ENCODE measurements around the gene KCND2.

Gene KCND2

GRCh38 chr7:120260111-120260510, 12.9 kb upstream of the KCND2 start:
- H3K4me3 ChIP-seq (ENCODE audit: low read length in 2 of 2): no peak overlapping the region
- H3K27me3 ChIP-seq (ENCODE audit: control insufficient read depth in 2 of 2, insufficient read depth in 2 of 2, low read length in 2 of 2): no peaks in the 10 kb centered on the region
- H3K9ac ChIP-seq (ENCODE audit: low read depth in 1 of 2, low read length in 2 of 2): no peak overlapping the region
- H3K27ac ChIP-seq (ENCODE audit: low read depth in 2 of 2, low read length in 2 of 2): no peak overlapping the region
- H3K36me3 ChIP-seq (ENCODE audit: control insufficient read depth in 2 of 2, insufficient read depth in 2 of 2, low read length in 2 of 2): no peaks in the 10 kb centered on the region
- no peaks in the 10 kb centered on the region for H3K4me1 ChIP-seq (ENCODE audit: control insufficient read depth in 2 of 2, insufficient read depth in 2 of 2, low read length in 2 of 2)
- no peaks in the 10 kb centered on the region for H3K9me3 ChIP-seq (ENCODE audit: control insufficient read depth in 2 of 2, low read length in 2 of 2)

GRCh38 chr7:120272261-120272660, 714 bp upstream of the KCND2 start:
- Histone ChIP-seq H3K9me3 (ENCODE audit: control insufficient read depth in 2 of 2, low read length in 2 of 2) (no peaks in the 10 kb centered on the region), H3K9ac (ENCODE audit: low read depth in 1 of 2, low read length in 2 of 2) (no peak overlapping the region), H3K27me3 (ENCODE audit: control insufficient read depth in 2 of 2, insufficient read depth in 2 of 2, low read length in 2 of 2) (peaks cover 2 to 6% of the 10 kb centered on the region in 2 donors), H3K4me3 (ENCODE audit: low read length in 2 of 2) (peak overlapping the region; percentile 24 to 43), H3K4me1 (ENCODE audit: control insufficient read depth in 2 of 2, insufficient read depth in 2 of 2, low read length in 2 of 2) (no peaks in the 10 kb centered on the region), H3K36me3 (ENCODE audit: control insufficient read depth in 2 of 2, insufficient read depth in 2 of 2, low read length in 2 of 2) (no peaks in the 10 kb centered on the region), H3K27ac (ENCODE audit: low read depth in 2 of 2, low read length in 2 of 2) (no peak overlapping the region)

GRCh38 chr7:120273476-120273975, 551 bp downstream of the KCND2 start:
- H3K4me3 ChIP-seq (ENCODE audit: low read length in 2 of 2): peak overlapping the region in 1 of 2 donors; percentile 17
- peaks cover 2 to 6% of the 10 kb centered on the region in 2 donors for H3K27me3 ChIP-seq (ENCODE audit: control insufficient read depth in 2 of 2, insufficient read depth in 2 of 2, low read length in 2 of 2)
- no peak overlapping the region for H3K27ac ChIP-seq (ENCODE audit: low read depth in 2 of 2, low read length in 2 of 2)

GRCh38 chr7:120274482-120274881, 1.5 kb downstream of the KCND2 start:
- no peak overlapping the region for H3K9ac ChIP-seq (ENCODE audit: low read depth in 1 of 2, low read length in 2 of 2)
- no peaks in the 10 kb centered on the region for H3K9me3 ChIP-seq (ENCODE audit: control insufficient read depth in 2 of 2, low read length in 2 of 2)
- no peaks in the 10 kb centered on the region for H3K36me3 ChIP-seq (ENCODE audit: control insufficient read depth in 2 of 2, insufficient read depth in 2 of 2, low read length in 2 of 2)
- H3K27ac ChIP-seq (ENCODE audit: low read depth in 2 of 2, low read length in 2 of 2): no peak overlapping the region
- H3K27me3 ChIP-seq (ENCODE audit: control insufficient read depth in 2 of 2, insufficient read depth in 2 of 2, low read length in 2 of 2): peaks cover 2 to 6% of the 10 kb centered on the region in 2 donors
- H3K4me1 ChIP-seq (ENCODE audit: control insufficient read depth in 2 of 2, insufficient read depth in 2 of 2, low read length in 2 of 2): no peaks in the 10 kb centered on the region
- H3K4me3 ChIP-seq (ENCODE audit: low read length in 2 of 2): no peak overlapping the region

More at GRCh38 chr7:120273476-120273975, 551 bp downstream of the KCND2 start:
- Histone ChIP-seq H3K4me1 (ENCODE audit: control insufficient read depth in 2 of 2, insufficient read depth in 2 of 2, low read length in 2 of 2) (no peaks in the 10 kb centered on the region), H3K9ac (ENCODE audit: low read depth in 1 of 2, low read length in 2 of 2) (no peak overlapping the region), H3K9me3 (ENCODE audit: control insufficient read depth in 2 of 2, low read length in 2 of 2) (no peaks in the 10 kb centered on the region), H3K36me3 (ENCODE audit: control insufficient read depth in 2 of 2, insufficient read depth in 2 of 2, low read length in 2 of 2) (no peaks in the 10 kb centered on the region)

GRCh38 chr7:120274899-120275298, 1.9 kb downstream of the KCND2 start:
- no peak overlapping the region for H3K4me3 ChIP-seq (ENCODE audit: low read length in 2 of 2)
- H3K4me1 ChIP-seq (ENCODE audit: control insufficient read depth in 2 of 2, insufficient read depth in 2 of 2, low read length in 2 of 2): no peaks in the 10 kb centered on the region
- H3K27ac ChIP-seq (ENCODE audit: low read depth in 2 of 2, low read length in 2 of 2): no peak overlapping the region
- H3K27me3 ChIP-seq (ENCODE audit: control insufficient read depth in 2 of 2, insufficient read depth in 2 of 2, low read length in 2 of 2): peaks cover 2 to 6% of the 10 kb centered on the region in 2 donors
- H3K9ac ChIP-seq (ENCODE audit: low read depth in 1 of 2, low read length in 2 of 2): no peak overlapping the region
- no peaks in the 10 kb centered on the region for H3K36me3 ChIP-seq (ENCODE audit: control insufficient read depth in 2 of 2, insufficient read depth in 2 of 2, low read length in 2 of 2)
- no peaks in the 10 kb centered on the region for H3K9me3 ChIP-seq (ENCODE audit: control insufficient read depth in 2 of 2, low read length in 2 of 2)

- H3K9ac ChIP-seq (ENCODE audit: low read depth in 1 of 2, low read length in 2 of 2): no peak overlapping the region
Measured at GRCh38 chr7:120276720-120277119, 3.7 kb downstream of the KCND2 start.

GRCh38 chr7:120278773-120279172, 5.8 kb downstream of the KCND2 start:
- H3K4me3 ChIP-seq (ENCODE audit: low read length in 2 of 2): no peak overlapping the region

More at GRCh38 chr7:120276720-120277119, 3.7 kb downstream of the KCND2 start:
- H3K9me3 ChIP-seq (ENCODE audit: control insufficient read depth in 2 of 2, low read length in 2 of 2): no peaks in the 10 kb centered on the region
- no peak overlapping the region for H3K27ac ChIP-seq (ENCODE audit: low read depth in 2 of 2, low read length in 2 of 2)
- H3K27me3 ChIP-seq (ENCODE audit: control insufficient read depth in 2 of 2, insufficient read depth in 2 of 2, low read length in 2 of 2): peaks cover 2 to 6% of the 10 kb centered on the region in 2 donors
- H3K4me3 ChIP-seq (ENCODE audit: low read length in 2 of 2): no peak overlapping the region
- no peaks in the 10 kb centered on the region for H3K4me1 ChIP-seq (ENCODE audit: control insufficient read depth in 2 of 2, insufficient read depth in 2 of 2, low read length in 2 of 2)
- no peaks in the 10 kb centered on the region for H3K36me3 ChIP-seq (ENCODE audit: control insufficient read depth in 2 of 2, insufficient read depth in 2 of 2, low read length in 2 of 2)

GRCh38 chr7:120280743-120281142, 7.8 kb downstream of the KCND2 start:
- H3K27ac ChIP-seq (ENCODE audit: low read depth in 2 of 2, low read length in 2 of 2): no peak overlapping the region
- no peak overlapping the region for H3K9ac ChIP-seq (ENCODE audit: low read depth in 1 of 2, low read length in 2 of 2)
- H3K4me1 ChIP-seq (ENCODE audit: control insufficient read depth in 2 of 2, insufficient read depth in 2 of 2, low read length in 2 of 2): no peaks in the 10 kb centered on the region
- no peaks in the 10 kb centered on the region for H3K27me3 ChIP-seq (ENCODE audit: control insufficient read depth in 2 of 2, insufficient read depth in 2 of 2, low read length in 2 of 2)
- no peaks in the 10 kb centered on the region for H3K9me3 ChIP-seq (ENCODE audit: control insufficient read depth in 2 of 2, low read length in 2 of 2)
- no peak overlapping the region for H3K4me3 ChIP-seq (ENCODE audit: low read length in 2 of 2)
- no peaks in the 10 kb centered on the region for H3K36me3 ChIP-seq (ENCODE audit: control insufficient read depth in 2 of 2, insufficient read depth in 2 of 2, low read length in 2 of 2)

More at GRCh38 chr7:120278773-120279172, 5.8 kb downstream of the KCND2 start:
- peaks cover 2 to 3% of the 10 kb centered on the region in 2 donors for H3K27me3 ChIP-seq (ENCODE audit: control insufficient read depth in 2 of 2, insufficient read depth in 2 of 2, low read length in 2 of 2)
- no peak overlapping the region for H3K27ac ChIP-seq (ENCODE audit: low read depth in 2 of 2, low read length in 2 of 2)
- no peaks in the 10 kb centered on the region for H3K9me3 ChIP-seq (ENCODE audit: control insufficient read depth in 2 of 2, low read length in 2 of 2)
- no peaks in the 10 kb centered on the region for H3K4me1 ChIP-seq (ENCODE audit: control insufficient read depth in 2 of 2, insufficient read depth in 2 of 2, low read length in 2 of 2)
- no peak overlapping the region for H3K9ac ChIP-seq (ENCODE audit: low read depth in 1 of 2, low read length in 2 of 2)
- H3K36me3 ChIP-seq (ENCODE audit: control insufficient read depth in 2 of 2, insufficient read depth in 2 of 2, low read length in 2 of 2): no peaks in the 10 kb centered on the region

GRCh38 chr7:120293027-120293426, 20.1 kb downstream of the KCND2 start:
- Histone ChIP-seq H3K9ac (ENCODE audit: low read depth in 1 of 2, low read length in 2 of 2) (no peak overlapping the region), H3K36me3 (ENCODE audit: control insufficient read depth in 2 of 2, insufficient read depth in 2 of 2, low read length in 2 of 2) (no peaks in the 10 kb centered on the region), H3K27ac (ENCODE audit: low read depth in 2 of 2, low read length in 2 of 2) (no peak overlapping the region), H3K9me3 (ENCODE audit: control insufficient read depth in 2 of 2, low read length in 2 of 2) (no peaks in the 10 kb centered on the region), H3K27me3 (ENCODE audit: control insufficient read depth in 2 of 2, insufficient read depth in 2 of 2, low read length in 2 of 2) (no peaks in the 10 kb centered on the region), H3K4me3 (ENCODE audit: low read length in 2 of 2) (no peak overlapping the region), H3K4me1 (ENCODE audit: control insufficient read depth in 2 of 2, insufficient read depth in 2 of 2, low read length in 2 of 2) (no peaks in the 10 kb centered on the region)

- no peaks in the 10 kb centered on the region for H3K27me3 ChIP-seq (ENCODE audit: control insufficient read depth in 2 of 2, insufficient read depth in 2 of 2, low read length in 2 of 2)
Measured at GRCh38 chr7:120302190-120302589, 29.2 kb downstream of the KCND2 start.

GRCh38 chr7:120303105-120303504, 30.1 kb downstream of the KCND2 start:
- H3K27me3 ChIP-seq (ENCODE audit: control insufficient read depth in 2 of 2, insufficient read depth in 2 of 2, low read length in 2 of 2): no peaks in the 10 kb centered on the region
- H3K4me3 ChIP-seq (ENCODE audit: low read length in 2 of 2): no peak overlapping the region
- H3K4me1 ChIP-seq (ENCODE audit: control insufficient read depth in 2 of 2, insufficient read depth in 2 of 2, low read length in 2 of 2): no peaks in the 10 kb centered on the region
- H3K9me3 ChIP-seq (ENCODE audit: control insufficient read depth in 2 of 2, low read length in 2 of 2): no peaks in the 10 kb centered on the region
- no peak overlapping the region for H3K27ac ChIP-seq (ENCODE audit: low read depth in 2 of 2, low read length in 2 of 2)
- H3K9ac ChIP-seq (ENCODE audit: low read depth in 1 of 2, low read length in 2 of 2): no peak overlapping the region
- no peaks in the 10 kb centered on the region for H3K36me3 ChIP-seq (ENCODE audit: control insufficient read depth in 2 of 2, insufficient read depth in 2 of 2, low read length in 2 of 2)

More at GRCh38 chr7:120302190-120302589, 29.2 kb downstream of the KCND2 start:
- Histone ChIP-seq H3K4me1 (ENCODE audit: control insufficient read depth in 2 of 2, insufficient read depth in 2 of 2, low read length in 2 of 2) (no peaks in the 10 kb centered on the region), H3K4me3 (ENCODE audit: low read length in 2 of 2) (no peak overlapping the region), H3K9me3 (ENCODE audit: control insufficient read depth in 2 of 2, low read length in 2 of 2) (no peaks in the 10 kb centered on the region), H3K36me3 (ENCODE audit: control insufficient read depth in 2 of 2, insufficient read depth in 2 of 2, low read length in 2 of 2) (no peaks in the 10 kb centered on the region), H3K9ac (ENCODE audit: low read depth in 1 of 2, low read length in 2 of 2) (no peak overlapping the region), H3K27ac (ENCODE audit: low read depth in 2 of 2, low read length in 2 of 2) (no peak overlapping the region)

All from mucosa of rectum (tissue), 2 donors.